Left lung (tissue), 10 donors: Measurements from ENCODE around the gene PSMA5. TPM values are rescaled to one million over a fixed set of nuclear protein-coding genes. Genes with fewer than 3 reads are reported as not detected.
A peak's percentile ranks its signal among the peaks of the same experiment; 100 is the strongest.

Source experiments
- ATAC-seq: fragments of 200-7000 bp; cut with Tn5 transposase; one replicate; pipeline ENCODE4 v1.9.1; 2020; ENCODE audit warnings: moderate library complexity
- DNase-seq, 4 donors: peaks; one replicate each; pipeline ENCODE4 v3.0.0-alpha.2; 2013 to 2020
- H3K27ac ChIP-seq, 2 donors: fragments of 200-600 bp; sonication (generic) in 1 of 2; one replicate each; pipeline versions ENCODE4 v1.5.0 to v1.8.0; 2020 to 2021
- H3K27me3 ChIP-seq, 2 donors: fragments of 200-600 bp; sonication (generic) in 1 of 2; one replicate each; pipeline versions ENCODE4 v1.5.0 to v1.8.0; 2020 to 2021
- H3K36me3 ChIP-seq, 2 donors: fragments of 200-600 bp; sonication (generic) in 1 of 2; one replicate each; pipeline versions ENCODE4 v1.5.0 to v1.8.0; 2020 to 2021
- H3K4me1 ChIP-seq, 2 donors: fragments of 200-600 bp; one replicate each; pipeline ENCODE4 v1.8.0; 2021
- H3K4me3 ChIP-seq, 2 donors: fragments of 200-600 bp; sonication (generic) in 1 of 2; one replicate each; pipeline versions ENCODE4 v1.5.0 to v1.8.0; 2020 to 2021; ENCODE audit warnings: mild to moderate bottlenecking in 1 of 2
- H3K9me3 ChIP-seq, 2 donors: fragments of 200-600 bp; sonication (generic) in 1 of 2; one replicate each; pipeline versions ENCODE4 v1.5.0 to v1.8.0; 2020 to 2021
- CTCF ChIP-seq, 2 donors: fragments of 200-600 bp; sonication (generic) in 1 of 2; IDR thresholded peaks; one replicate each; pipeline versions ENCODE4 v1.5.0 to v1.8.0; 2021; ENCODE audit warnings: antibody characterized with exemption in 2 of 2
- intact Hi-C, 2 donors: fragments of 100-400 bp; cut with DNase I; formaldehyde crosslinking; loops; one replicate each; pipeline versions ENCODE4 v1.11.2 to v1.14.2; 2022
- polyA plus RNA-seq, 6 donors: library from polyadenylated mRNA; unstranded; fragments of 120-200 nt; gene quantifications; one replicate each; pipeline ENCODE4 v1.2.1, GENCODE V29; 2013; ENCODE audit not compliant: insufficient read length in 6 of 6
- total RNA-seq, 2 donors: library from RNA; stranded (reverse); fragmentation: NEBNext Ultra II Directional; extraction: Animal tissue kit (Norgen Biotek cat#: 25700); gene quantifications; one replicate each; pipeline ENCODE4 v1.2.1, GENCODE V29; 2021
- donor health status: DM: no; HTN: yes; CAD: no.
- donor health status: DM: no; HTN: no; CAD: no.

Gene PSMA5
- total and polyA plus RNA-seq, 8 donors: 62.2 to 94.7 (median 88.3) TPM

DNA sequence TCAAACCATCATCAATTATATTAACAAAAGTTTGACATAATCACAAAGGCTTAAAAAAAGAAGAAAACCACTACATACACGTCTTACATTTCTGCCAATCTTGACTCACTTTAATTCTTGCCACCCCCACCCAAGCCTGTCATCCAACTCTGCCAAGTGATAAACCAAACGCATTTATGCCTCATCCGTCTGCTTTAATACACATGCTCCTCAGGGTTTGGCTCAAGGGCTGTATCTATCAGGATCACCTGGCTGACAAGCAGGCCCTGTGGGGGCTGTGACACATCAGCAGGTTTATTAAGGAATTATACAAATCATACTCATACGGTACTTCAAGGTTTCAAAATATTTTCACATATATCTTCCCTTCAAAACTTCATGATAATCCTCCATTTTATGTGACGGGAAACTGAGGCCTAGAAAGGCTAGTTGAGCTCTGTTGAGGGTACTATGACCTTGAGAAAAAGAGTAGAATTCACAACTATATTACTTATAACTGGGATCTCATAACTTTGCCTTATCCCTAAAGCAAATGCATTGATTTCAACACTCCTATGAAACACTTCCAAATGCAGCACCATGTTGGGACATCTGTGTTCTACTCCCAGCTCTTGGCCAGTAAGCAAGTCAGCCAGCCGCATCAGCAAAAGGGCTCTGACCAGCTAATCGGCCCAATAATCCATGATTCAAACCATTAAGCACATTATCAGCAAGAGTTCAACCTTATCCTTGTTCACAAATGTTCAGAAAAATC lies 37.2 kb downstream of the PSMA5 start:
- Histone ChIP-seq H3K27me3 (no peaks in the 10 kb centered on the region), H3K4me1 (peaks cover 35 to 92% of the 10 kb centered on the region in 2 donors), H3K36me3 (no peaks in the 10 kb centered on the region), H3K9me3 (no peaks in the 10 kb centered on the region), H3K27ac (peak overlapping the region; percentile 45 to 86), H3K4me3 (no peak overlapping the region)
- no peak for TF ChIP-seq CTCF (IDR thresholded peaks at IDR 0.05)
- no peak for ATAC-seq
- DNase-seq: no peak
- intact Hi-C loops: no loop called here

GRCh38 chr1:109388208-109388711 lies 38.0 kb downstream of the PSMA5 start:
- ATAC-seq: no peak
- no peak for DNase-seq
- TF ChIP-seq CTCF (IDR thresholded peaks at IDR 0.05): no peak
- H3K9me3 ChIP-seq: no peaks in the 10 kb centered on the region
- no peak overlapping the region for H3K4me3 ChIP-seq
- peaks cover 31 to 92% of the 10 kb centered on the region in 2 donors for H3K4me1 ChIP-seq
- H3K27ac ChIP-seq: no peak overlapping the region
- intact Hi-C loops: no loop called here
- no peaks in the 10 kb centered on the region for H3K27me3 ChIP-seq
- no peaks in the 10 kb centered on the region for H3K36me3 ChIP-seq

DNA sequence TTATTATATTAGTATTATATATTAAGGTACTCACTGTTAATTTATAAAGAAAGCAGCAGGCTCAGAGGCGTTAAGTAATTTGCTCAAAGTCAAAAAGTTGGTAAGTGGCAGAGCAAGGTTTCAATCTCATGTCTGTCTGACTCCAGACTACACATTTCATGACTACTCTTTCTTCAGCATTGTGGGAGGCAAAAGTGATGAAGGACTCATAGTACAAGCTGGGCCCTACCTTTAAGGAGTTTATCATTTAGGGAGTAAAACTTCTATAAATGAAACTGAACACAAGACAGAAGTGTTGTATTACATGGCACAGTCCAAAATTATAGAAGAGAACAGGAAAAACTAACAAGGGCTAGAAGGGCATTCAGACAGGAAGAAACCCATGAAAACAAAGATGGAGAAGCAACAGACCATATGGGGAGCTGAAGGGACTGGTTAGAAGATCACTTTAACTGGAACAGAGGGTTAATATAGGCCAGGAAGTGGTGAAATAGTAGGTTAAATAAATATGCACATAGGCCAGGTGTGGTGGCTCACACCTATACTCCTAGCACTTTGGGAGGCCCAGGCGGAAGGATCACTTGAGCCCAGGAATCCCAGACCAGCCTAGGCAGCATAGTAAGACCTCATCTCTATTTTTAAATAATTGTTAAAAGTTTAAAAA lies 40.1 kb downstream of the PSMA5 start:
- no peak for TF ChIP-seq CTCF (IDR thresholded peaks at IDR 0.05)
- DNase-seq (no peak), ATAC-seq (no peak)
- H3K9me3 ChIP-seq: no peaks in the 10 kb centered on the region
- no peaks in the 10 kb centered on the region for H3K27me3 ChIP-seq
- H3K36me3 ChIP-seq: no peaks in the 10 kb centered on the region
- no peak overlapping the region for H3K4me3 ChIP-seq
- intact Hi-C loops: no loop called here
- peaks cover 26 to 84% of the 10 kb centered on the region in 2 donors for H3K4me1 ChIP-seq
- H3K27ac ChIP-seq: peak overlapping the region; percentile 5

DNA sequence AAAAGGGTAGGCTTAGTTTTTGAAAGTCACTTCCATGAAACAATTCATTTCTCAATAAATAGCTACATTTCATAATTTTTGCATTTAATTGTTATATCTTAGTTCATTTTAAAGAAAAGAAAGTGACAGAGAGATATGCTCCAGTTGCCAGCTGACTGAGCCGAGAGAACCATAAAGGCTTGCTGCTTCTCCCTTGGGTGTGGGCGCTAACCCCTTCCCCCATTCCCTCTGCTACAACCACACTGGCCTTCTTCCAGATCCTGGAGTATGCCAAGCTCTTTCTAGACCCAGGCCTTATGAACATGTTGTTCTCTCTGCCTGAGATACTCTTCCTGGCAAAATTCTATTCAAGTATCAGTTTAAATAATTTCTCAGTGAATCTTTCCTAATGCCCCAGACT lies 40.8 kb downstream of the PSMA5 start:
- Histone ChIP-seq H3K4me3 (no peak overlapping the region), H3K36me3 (no peaks in the 10 kb centered on the region), H3K27me3 (no peaks in the 10 kb centered on the region), H3K9me3 (no peaks in the 10 kb centered on the region), H3K27ac (peak overlapping the region; percentile 5 to 42), H3K4me1 (peaks cover 21 to 77% of the 10 kb centered on the region in 2 donors)
- no peak for DNase-seq
- ATAC-seq: peak; percentile 59
- intact Hi-C loops: no loop called here
- TF ChIP-seq CTCF (IDR thresholded peaks at IDR 0.05): no peak

GRCh38 chr1:109383854-109384253 lies 42.4 kb downstream of the PSMA5 start:
- intact Hi-C loops: no loop called here
- Histone ChIP-seq H3K9me3 (no peaks in the 10 kb centered on the region), H3K4me3 (no peak overlapping the region), H3K27me3 (no peaks in the 10 kb centered on the region), H3K36me3 (no peaks in the 10 kb centered on the region), H3K27ac (peak overlapping the region in 1 of 2 donors; percentile 28), H3K4me1 (peaks cover 13 to 69% of the 10 kb centered on the region in 2 donors)
- TF ChIP-seq CTCF (IDR thresholded peaks at IDR 0.05): no peak
- ATAC-seq: no peak
- DNase-seq: no peak
